COLO668 (cell line): ENCODE measurements around the gene SLC1A2.

Experiments used
- DNase-seq: peaks from one replicate; lab custom pipeline; 2025; ENCODE audit not compliant: unreplicated experiment; lab: John Stamatoyannopoulos, UW

Gene SLC1A2

GRCh38 chr11:35377262-35377661 lies 42.1 kb downstream of the SLC1A2 start:
- DNase-seq: no peak

- no peak for DNase-seq
Observed at GRCh38 chr11:35376613-35377012, 42.7 kb downstream of the SLC1A2 start.

DNA sequence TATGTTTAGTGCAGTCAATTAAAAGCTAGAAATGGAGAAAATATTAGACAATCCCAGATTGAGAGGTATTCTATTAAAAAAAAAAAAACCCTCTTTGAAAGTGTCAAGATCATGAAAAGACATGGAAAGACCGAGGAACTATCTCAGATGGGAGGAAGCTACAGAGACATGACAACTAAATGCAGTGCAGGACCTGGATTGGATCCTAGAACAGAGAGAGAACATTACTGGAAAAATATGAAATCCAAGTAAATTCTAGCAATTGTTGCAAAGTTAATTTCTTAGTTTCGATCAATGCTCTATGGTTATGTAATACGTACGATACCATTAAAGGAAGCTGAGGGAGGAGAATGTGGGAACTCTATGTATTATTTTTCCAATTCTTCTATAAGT lies 43.2 kb downstream of the SLC1A2 start:
- DNase-seq: no peak

- DNase-seq: no peak
Observed at GRCh38 chr11:35375332-35376117, 43.8 kb downstream of the SLC1A2 start.

DNA sequence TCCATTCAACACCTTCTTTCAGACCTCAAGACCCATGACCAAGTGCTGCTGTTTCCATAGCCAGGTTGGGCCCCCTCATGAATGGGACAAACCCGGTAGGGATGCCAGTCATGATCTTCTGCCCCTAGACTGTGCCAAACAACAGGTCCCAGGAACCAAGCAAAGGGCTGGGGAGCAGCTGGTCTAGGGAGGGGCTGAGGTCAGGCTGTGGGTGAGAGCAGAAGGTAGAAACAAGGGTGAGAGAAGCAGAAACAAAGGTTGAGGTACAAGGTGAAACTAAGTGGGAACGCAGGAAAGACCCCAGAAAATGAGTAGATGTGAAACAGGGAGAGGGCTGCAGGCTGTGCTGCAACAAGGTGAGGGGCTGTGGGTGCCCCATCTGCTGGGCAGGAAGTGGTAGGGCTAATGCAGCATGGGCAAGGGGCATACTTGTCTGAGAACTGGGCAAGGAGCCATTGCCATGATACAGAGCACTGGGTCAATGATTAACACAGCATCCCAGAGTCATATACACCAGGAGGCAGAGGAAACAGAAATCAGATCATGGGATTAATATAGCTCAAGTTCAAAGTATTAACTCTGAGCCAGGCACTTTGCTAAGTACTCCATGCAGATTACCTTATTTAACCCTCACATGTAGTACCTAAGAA lies 45.9 kb downstream of the SLC1A2 start:
- peak; percentile 70 for DNase-seq

GRCh38 chr11:35372565-35373283 lies 46.6 kb downstream of the SLC1A2 start:
- no peak for DNase-seq

- DNase-seq: no peak
Observed at GRCh38 chr11:35367491-35367890, 51.9 kb downstream of the SLC1A2 start.

DNA sequence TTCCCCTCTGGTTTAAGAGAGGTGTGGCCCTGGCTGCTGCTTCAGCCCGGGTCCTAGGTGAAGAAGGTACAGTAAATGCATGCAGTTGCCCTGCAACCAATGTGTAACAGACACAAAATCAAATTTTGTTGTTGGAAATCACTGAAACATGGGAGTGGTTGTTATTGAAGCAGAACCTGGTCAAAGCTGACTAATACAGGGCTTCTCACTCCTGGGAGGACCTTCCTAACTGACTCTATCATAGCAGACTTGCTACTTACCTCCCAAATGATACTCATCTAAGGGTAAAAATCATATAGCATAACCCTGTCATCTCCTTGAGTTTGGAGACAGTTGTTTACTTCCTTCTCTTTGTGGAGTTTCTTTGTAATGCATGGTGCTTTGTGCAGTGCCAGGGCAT lies 52.6 kb downstream of the SLC1A2 start:
- DNase-seq: no peak

DNA sequence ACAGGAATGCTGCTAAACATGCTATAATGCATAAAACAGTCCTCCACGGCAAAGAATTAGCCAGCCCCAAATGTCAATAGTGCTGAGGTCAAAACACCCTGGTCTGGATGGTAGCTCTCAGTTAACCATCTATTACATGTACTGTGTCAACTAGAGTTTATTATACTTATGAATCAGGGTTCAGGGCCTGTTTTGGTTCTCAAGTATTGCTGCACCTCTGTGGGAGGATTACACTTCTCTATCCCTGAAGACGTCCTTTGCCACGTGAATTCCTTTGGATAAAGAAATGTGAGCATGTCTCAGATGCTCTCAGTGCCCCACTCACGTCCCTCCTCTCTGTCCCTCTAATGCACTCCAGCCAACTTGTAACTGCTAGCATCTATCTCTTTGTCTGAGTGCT lies 53.4 kb downstream of the SLC1A2 start:
- DNase-seq: no peak

GRCh38 chr11:35365395-35365794 lies 54.0 kb downstream of the SLC1A2 start:
- DNase-seq: no peak

DNA sequence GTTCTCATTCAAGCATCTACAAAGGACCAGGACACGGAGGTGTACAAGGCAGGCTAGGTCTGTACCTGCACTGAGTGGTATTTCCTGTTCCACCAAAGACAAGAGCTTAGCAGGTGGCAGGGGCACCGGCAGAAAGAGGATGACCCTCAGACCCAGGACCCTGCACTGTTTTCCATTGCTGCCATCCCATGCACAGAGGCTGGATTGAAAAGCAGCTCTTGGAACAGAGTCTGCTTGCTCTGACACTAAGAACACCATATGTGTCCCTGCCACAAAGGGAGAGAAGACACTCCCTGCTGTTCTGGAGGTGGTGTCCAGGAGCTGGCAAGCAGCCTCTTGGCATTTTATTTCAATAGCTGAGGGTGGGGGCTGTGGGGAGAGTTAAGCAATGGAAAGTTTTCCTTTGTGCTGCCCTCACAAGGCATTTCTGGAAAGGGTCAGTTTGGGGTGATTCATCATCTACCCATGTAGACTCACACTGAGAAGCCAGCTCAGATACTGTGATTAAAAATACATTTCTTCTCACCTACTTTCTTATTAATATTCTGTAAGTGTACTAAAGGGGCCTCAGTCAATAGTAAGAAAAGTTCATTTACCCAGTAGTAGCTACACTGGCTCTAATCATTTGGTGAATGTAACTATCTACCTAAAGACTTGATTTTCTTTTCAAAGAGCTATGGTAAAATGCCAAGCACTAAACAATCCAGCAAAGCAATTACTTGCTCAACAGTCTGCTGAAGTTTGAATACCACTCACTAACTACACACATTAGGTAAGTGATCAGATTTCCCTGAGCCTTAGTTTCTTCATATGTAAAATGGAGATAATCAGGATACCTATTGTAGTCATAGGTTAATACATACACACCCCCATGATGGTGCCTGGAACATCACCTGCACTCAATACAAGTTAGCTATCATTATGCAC lies 55.2 kb downstream of the SLC1A2 start:
- no peak for DNase-seq

- no peak for DNase-seq
Observed at GRCh38 chr11:35363246-35363801, 56.0 kb downstream of the SLC1A2 start.

DNA sequence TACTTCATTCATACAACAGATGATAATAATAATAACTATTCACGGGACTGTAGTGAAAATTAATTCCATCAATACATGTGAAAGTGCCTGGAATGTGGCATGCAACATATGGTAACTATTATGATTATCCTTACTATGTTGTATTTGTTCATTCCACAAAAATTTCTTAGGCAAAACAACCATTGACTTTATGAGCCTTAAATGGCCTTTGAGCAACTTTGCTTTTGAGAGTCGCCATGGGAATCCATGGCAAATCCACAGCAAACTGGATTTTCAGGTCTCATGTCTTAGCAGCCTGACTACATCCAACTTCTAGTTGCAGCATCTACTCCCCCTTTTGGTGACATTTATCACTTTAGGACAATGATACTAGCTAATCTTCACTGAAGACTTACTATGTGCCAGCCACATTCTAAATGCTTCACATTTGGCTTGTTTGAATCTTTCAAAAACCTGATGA lies 56.8 kb downstream of the SLC1A2 start:
- DNase-seq: no peak

DNA sequence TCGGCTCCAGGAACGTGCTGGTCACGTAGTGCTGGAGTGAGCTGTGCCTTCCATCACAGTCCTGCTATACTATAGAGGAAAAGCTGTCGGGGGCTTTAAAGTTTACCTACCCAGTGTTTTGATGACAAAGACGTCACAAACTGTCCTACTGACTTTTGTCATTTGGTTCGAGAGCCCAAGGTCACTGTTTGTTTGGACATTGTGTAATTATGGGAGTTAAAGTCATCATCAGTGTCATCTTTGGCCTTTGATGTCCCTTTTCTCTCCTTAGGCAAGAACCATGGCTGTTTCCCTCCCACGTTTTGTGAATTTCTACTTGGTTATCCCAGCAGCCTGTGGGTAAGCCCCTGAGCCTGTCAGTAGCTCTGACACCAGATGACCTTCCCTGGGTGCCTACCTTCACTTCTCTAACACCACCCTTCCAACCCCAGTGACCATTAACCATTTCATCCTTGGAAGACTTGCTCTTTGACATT lies 59.3 kb downstream of the SLC1A2 start:
- no peak for DNase-seq

DNA sequence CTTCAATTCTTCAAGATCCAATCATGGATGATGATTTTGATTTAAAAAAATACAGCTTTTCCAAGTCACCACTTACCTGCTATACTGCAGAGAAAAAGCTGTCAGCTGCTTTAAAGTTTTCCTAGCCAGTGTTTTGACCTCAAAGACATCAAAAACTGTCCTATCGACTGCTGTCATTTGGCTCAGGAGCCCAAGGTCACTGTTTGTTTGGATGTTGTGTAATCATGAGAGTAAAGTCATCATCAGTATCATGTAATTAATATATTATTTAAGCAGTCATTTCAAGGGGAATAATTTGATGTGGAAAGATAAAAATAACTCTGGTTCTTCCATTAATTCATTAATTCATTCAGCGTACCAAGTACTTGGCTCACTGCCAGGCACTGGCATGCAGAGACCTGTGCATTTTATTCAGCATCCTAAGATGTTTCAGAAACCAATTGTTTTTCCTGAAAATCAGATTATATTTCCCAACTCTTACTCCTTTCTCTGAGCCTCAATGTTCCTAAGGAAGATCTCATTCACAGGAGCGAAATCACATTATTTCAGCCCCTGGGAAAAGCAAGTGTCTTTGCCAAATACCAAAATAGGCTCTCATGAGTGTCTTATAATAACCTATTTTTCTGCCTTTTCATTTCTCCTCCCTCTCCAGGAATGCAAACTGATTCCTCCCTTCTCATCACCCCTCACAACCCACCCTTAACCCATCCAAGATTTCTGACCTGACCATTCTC lies 59.9 kb downstream of the SLC1A2 start:
- DNase-seq: no peak

DNA sequence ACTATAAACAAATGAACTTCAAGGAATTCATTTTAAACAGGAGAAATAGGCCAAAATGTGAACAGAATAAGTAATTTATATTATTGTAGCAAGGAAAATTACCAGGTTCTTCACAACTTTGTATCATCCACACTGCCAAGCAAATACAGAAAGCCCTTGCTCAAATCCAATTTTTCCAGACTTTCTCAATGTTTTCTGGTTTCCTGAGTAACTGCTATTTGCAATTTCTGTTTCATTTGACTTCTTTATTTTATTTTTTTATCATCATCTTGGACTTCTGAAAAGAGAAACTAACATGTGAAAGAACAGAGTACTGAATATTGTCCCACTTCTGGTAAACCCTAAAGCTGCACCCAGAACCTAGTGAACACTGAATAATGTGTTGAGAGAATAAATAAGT lies 61.0 kb downstream of the SLC1A2 start:
- no peak for DNase-seq

GRCh38 chr11:35357923-35358322 lies 61.4 kb downstream of the SLC1A2 start:
- no peak for DNase-seq

- DNase-seq: no peak
Observed at GRCh38 chr11:35355102-35355749, 64.1 kb downstream of the SLC1A2 start.

GRCh38 chr11:35354644-35355043 lies 64.7 kb downstream of the SLC1A2 start:
- no peak for DNase-seq
